ENCODE measurements around the gene GTPBP4.

Gene GTPBP4

DNA sequence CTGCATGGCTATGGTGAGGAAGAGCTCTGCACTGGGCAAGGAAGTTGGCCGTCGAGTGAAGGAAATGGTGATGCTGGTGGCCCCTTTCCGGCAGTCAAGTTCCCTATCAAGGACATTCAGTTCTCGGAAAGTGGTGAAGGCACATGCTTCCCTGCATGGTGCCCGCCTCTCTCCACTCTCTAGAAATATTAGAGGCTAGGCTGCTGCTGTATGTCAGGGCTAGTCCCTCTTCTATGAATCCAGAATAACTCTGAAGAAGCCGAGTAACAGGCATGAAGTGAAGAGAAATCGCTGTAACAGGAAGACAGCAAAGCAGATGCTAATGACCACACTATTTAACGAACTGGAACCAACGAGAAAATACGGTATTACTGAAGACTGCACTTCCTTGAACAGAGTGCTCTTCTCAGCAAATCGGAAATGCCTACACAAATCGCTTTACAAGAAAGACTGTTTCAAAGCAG, 55.3 kb downstream of the GTPBP4 start:
- TF ChIP-seq, protein P1, sequence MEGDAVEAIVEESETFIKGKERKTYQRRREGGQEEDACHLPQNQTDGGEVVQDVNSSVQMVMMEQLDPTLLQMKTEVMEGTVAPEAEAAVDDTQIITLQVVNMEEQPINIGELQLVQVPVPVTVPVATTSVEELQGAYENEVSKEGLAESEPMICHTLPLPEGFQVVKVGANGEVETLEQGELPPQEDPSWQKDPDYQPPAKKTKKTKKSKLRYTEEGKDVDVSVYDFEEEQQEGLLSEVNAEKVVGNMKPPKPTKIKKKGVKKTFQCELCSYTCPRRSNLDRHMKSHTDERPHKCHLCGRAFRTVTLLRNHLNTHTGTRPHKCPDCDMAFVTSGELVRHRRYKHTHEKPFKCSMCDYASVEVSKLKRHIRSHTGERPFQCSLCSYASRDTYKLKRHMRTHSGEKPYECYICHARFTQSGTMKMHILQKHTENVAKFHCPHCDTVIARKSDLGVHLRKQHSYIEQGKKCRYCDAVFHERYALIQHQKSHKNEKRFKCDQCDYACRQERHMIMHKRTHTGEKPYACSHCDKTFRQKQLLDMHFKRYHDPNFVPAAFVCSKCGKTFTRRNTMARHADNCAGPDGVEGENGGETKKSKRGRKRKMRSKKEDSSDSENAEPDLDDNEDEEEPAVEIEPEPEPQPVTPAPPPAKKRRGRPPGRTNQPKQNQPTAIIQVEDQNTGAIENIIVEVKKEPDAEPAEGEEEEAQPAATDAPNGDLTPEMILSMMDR (IDR thresholded peaks at IDR 0.05; ENCODE audit: low read depth, low read length, missing control alignments): no peak
- in situ Hi-C loops (cut with HindIII; ENCODE audit: low pct_ligation_motif_present, low sequenced_read_pairs): no loop called here
- Histone ChIP-seq H3K36me3 (replicated peaks) (peaks cover 36% of the 10 kb centered on the region), H3K27me3 (replicated peaks) (no peaks in the 10 kb centered on the region), H3K4me3 (ENCODE audit: low read depth, low read length) (no peak overlapping the region), H3K27ac (no peak overlapping the region)
- no peak for DNase-seq

DNA sequence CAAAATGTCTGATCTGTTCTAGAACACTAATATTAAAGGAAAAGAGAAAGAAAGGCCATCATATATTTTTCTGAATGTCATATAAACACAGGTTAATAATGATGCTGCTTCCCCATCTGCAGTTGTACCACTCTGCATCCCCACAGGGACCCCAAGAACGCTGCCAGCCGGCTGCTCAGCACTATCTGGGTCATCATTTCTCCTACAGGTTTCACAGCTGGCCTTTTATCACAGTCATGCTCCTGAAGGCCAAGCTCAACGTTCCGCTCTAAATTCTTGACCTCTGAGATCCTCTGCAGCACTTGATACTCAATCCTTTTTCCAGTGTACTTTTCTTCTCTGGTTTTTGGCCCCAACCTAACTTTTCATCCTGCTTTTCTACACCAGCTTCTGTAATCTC, 55.9 kb downstream of the GTPBP4 start:
- peaks cover 36% of the 10 kb centered on the region for H3K36me3 ChIP-seq (replicated peaks)
- H3K27ac ChIP-seq: no peak overlapping the region
- no peak for DNase-seq
- in situ Hi-C loops (cut with HindIII; ENCODE audit: low pct_ligation_motif_present, low sequenced_read_pairs): no loop called here
- no peak overlapping the region for H3K4me3 ChIP-seq (ENCODE audit: low read depth, low read length)
- no peaks in the 10 kb centered on the region for H3K27me3 ChIP-seq (replicated peaks)
- TF ChIP-seq, protein P1 (IDR thresholded peaks at IDR 0.05; ENCODE audit: low read depth, low read length, missing control alignments): no peak

DNA sequence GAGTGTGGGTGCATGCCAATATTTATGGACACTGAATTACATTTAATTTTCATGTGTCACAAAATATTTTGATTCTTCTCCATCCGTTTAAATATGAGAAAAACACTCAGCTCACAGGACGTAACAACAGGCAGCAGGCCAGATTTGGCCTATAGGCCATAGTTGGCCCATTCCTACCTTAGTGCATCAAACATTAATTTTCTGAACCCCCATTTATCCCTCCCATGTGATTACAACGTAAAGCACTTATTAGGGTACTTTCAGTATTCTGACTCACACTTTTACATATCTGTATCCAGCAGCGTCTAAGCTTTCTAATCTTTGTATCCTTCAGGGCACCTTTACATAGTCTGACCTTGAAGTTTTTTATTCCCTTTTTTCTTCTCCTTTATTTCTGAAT, 56.7 kb downstream of the GTPBP4 start:
- peaks cover 31% of the 10 kb centered on the region for H3K36me3 ChIP-seq (replicated peaks)
- no peak for DNase-seq
- TF ChIP-seq, protein P1 (IDR thresholded peaks at IDR 0.05; ENCODE audit: low read depth, low read length, missing control alignments): no peak
- in situ Hi-C loops (cut with HindIII; ENCODE audit: low pct_ligation_motif_present, low sequenced_read_pairs): no loop called here
- H3K27me3 ChIP-seq (replicated peaks): no peaks in the 10 kb centered on the region
- no peak overlapping the region for H3K27ac ChIP-seq
- H3K4me3 ChIP-seq (ENCODE audit: low read depth, low read length): peak overlapping the region; percentile 9

DNA sequence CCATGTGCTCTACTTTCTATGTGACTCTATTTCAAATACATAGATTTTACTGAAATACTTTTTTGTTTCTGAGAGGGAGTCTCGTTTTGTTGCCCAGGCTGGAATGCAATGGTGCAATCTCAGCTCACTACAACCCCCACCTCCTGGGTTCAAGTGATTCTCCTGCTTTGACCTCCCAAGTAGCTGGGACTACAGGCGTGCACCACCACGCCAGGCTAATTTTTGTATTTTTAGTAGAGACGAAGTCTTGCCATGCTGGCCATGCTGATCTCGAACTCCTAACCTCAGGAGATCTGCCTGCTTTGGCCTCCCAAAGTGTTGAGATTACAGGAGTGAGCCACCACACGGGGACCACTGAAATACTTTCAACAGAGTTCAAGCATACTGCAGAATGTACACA, 57.2 kb downstream of the GTPBP4 start:
- TF ChIP-seq, protein P1 (IDR thresholded peaks at IDR 0.05; ENCODE audit: low read depth, low read length, missing control alignments): no peak
- Histone ChIP-seq H3K4me3 (ENCODE audit: low read depth, low read length) (peak overlapping the region; percentile 55), H3K27ac (no peak overlapping the region), H3K36me3 (replicated peaks) (peaks cover 28% of the 10 kb centered on the region), H3K27me3 (replicated peaks) (no peaks in the 10 kb centered on the region)
- no peak for DNase-seq
- in situ Hi-C loops (cut with HindIII; ENCODE audit: low pct_ligation_motif_present, low sequenced_read_pairs): no loop called here

DNA sequence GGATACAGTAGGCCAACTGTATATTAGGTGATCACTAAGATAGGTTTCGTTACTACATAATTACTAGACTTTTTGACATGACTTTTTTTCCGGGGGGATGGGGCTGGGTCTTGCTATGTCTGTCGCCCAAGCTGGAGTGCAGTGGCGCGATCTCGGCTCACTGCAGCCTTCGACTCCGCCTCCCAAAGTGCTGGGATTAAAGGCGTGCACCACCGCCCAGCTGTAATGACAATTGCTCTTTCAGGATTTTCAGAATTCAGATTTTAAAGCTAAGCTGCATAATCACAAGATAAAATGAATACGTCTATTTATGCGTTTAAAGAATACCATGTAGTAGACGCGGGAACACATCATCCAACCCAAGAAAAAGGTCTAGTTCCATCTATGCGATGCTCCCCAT, 59.7 kb downstream of the GTPBP4 start:
- no peak for DNase-seq
- in situ Hi-C loops (cut with HindIII; ENCODE audit: low pct_ligation_motif_present, low sequenced_read_pairs): no loop called here
- TF ChIP-seq, protein P1 (IDR thresholded peaks at IDR 0.05; ENCODE audit: low read depth, low read length, missing control alignments): no peak

DNA sequence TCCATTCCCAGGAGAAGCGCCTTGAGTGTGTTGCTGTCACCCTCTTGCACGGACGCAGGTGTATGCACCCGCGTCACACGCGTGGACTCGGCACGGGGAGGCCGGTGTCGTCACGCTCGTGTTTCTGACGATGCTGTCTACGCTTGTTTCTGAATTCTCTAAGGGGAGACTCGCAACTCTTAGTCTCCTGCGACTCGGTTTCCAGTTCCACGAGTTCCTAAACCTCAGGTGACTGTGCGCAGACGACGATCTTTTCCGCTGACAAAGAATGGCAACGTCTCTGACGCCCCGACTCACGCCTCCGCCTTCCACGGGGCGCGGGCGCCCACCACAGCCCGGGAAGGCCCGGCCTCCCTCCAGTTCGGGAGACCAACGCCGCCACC, 60.1 kb downstream of the GTPBP4 start:
- in situ Hi-C loops (cut with HindIII; ENCODE audit: low pct_ligation_motif_present, low sequenced_read_pairs): no loop called here
- Histone ChIP-seq H3K27ac (peak overlapping the region; percentile 97), H3K36me3 (replicated peaks) (peaks cover 7% of the 10 kb centered on the region), H3K4me3 (ENCODE audit: low read depth, low read length) (peak overlapping the region; percentile 100), H3K27me3 (replicated peaks) (no peaks in the 10 kb centered on the region)
- no peak for DNase-seq
- TF ChIP-seq, protein P1 (IDR thresholded peaks at IDR 0.05; ENCODE audit: low read depth, low read length, missing control alignments): no peak

More for the DNA sequence above, 59.7 kb downstream of the GTPBP4 start:
- Histone ChIP-seq H3K27ac (peak overlapping the region; percentile 97), H3K36me3 (replicated peaks) (peaks cover 9% of the 10 kb centered on the region), H3K4me3 (ENCODE audit: low read depth, low read length) (peak overlapping the region; percentile 100), H3K27me3 (replicated peaks) (no peaks in the 10 kb centered on the region)
